Tibial artery (tissue), 4 donors: ENCODE results near the gene HMCN1.

ENCODE experiments used
- DNase-seq, 2 donors: peaks; one replicate each; pipeline ENCODE4 v3.0.0-alpha.2; 2019
- H3K27ac ChIP-seq, 2 donors: fragments of 200-600 bp; sonication (generic) in 1 of 2; 1 replicate in 1 of 2; 2 replicates in 1 of 2; pipeline ENCODE4 v1.5.1; 2018 to 2019; ENCODE audit warnings: mild to moderate bottlenecking in 1 of 2
- H3K27me3 ChIP-seq, 2 donors: fragments of 200-600 bp; sonication (generic) in 1 of 2; one replicate each; pipeline versions ENCODE4 v1.5.1 to v1.6.0; 2016 to 2019
- H3K36me3 ChIP-seq, 3 donors: fragments of 200-600 bp; sonication (generic) in 2 of 3; one replicate each; pipeline ENCODE4 v1.5.1; 2016 to 2019; ENCODE audit warnings: mild to moderate bottlenecking in 2 of 3
- H3K4me1 ChIP-seq, 4 donors: fragments of 200-600 bp; sonication (generic) in 2 of 4; 1 replicate in 3 of 4; 2 replicates in 1 of 4; pipeline ENCODE4 v1.5.1; 2016 to 2019
- H3K4me3 ChIP-seq, 2 donors: fragments of 200-600 bp; sonication (generic) in 1 of 2; 1 replicate in 1 of 2; 2 replicates in 1 of 2; pipeline ENCODE4 v1.5.1; 2018 to 2019; ENCODE audit warnings: mild to moderate bottlenecking in 2 of 2
- H3K9me3 ChIP-seq, 3 donors: fragments of 200-600 bp; sonication (generic) in 1 of 3; one replicate each; pipeline ENCODE4 v1.5.1; 2016 to 2019
- intact Hi-C: fragments of 100-400 bp; cut with DNase I; formaldehyde crosslinking; loops from one replicate; pipeline ENCODE4 v1.15.0; 2023; ENCODE audit warnings: low total_unique reads
- TF ChIP-seq, protein P1 (sequence below), 2 experiments: fragments of 200-600 bp in 1 of 2; fragments of 450-650 bp in 1 of 2; IDR thresholded peaks; one replicate each; pipeline ENCODE4 v1.5.1; 2017 to 2019; ENCODE audit warnings: antibody characterized with exemption in 2 of 2, mild to moderate bottlenecking in 1 of 2, moderate library complexity in 1 of 2

Gene HMCN1

DNA sequence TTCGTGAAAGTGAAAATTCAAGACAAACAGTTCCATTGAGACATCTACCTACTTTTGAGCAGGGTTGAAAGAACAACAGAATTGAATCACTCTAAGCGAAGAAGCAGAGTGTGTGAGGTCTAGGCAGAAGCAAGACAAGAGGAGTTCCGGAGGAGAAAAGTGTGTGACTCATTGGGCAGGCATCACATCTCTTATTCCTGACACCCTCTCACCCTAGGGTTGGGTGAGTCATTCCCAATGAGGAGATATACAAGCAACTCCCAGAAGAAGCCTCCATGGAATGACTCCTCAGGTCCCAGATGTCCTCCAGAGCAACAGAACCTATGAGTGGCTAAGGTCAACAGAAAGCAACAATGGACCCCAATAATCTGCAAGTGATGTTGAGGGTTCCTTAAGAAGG lies 502.7 kb downstream of the HMCN1 start:
- Histone ChIP-seq H3K36me3 (no peaks in the 10 kb centered on the region), H3K27ac (no peak overlapping the region), H3K27me3 (no peaks in the 10 kb centered on the region), H3K4me1 (no peaks in the 10 kb centered on the region), H3K4me3 (no peak overlapping the region), H3K9me3 (no peaks in the 10 kb centered on the region)
- TF ChIP-seq, protein P1, sequence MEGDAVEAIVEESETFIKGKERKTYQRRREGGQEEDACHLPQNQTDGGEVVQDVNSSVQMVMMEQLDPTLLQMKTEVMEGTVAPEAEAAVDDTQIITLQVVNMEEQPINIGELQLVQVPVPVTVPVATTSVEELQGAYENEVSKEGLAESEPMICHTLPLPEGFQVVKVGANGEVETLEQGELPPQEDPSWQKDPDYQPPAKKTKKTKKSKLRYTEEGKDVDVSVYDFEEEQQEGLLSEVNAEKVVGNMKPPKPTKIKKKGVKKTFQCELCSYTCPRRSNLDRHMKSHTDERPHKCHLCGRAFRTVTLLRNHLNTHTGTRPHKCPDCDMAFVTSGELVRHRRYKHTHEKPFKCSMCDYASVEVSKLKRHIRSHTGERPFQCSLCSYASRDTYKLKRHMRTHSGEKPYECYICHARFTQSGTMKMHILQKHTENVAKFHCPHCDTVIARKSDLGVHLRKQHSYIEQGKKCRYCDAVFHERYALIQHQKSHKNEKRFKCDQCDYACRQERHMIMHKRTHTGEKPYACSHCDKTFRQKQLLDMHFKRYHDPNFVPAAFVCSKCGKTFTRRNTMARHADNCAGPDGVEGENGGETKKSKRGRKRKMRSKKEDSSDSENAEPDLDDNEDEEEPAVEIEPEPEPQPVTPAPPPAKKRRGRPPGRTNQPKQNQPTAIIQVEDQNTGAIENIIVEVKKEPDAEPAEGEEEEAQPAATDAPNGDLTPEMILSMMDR (IDR thresholded peaks at IDR 0.05), result no peak
- intact Hi-C loops, result no loop called here
- no peak for DNase-seq

DNA sequence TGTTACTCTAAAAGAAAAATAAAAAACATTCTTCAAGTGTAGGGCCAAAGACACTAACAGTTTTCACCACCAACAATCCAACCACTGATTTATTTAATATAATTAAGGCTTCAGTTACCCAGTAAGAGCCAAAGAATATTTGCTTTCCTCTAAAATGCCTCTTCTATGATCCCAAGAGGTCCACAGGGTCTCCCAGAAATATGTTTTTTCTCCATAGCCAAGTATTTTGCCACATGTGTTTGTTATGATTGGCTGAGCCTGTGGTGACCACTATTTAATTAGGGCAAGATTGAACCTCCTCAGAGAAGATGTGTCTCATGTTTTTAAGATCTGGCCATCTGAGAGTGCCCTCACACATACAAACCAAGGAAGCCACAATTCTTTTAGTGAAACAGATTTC lies 505.0 kb downstream of the HMCN1 start:
- DNase-seq, result peak in 1 of 2 donors; percentile 29
- H3K9me3 ChIP-seq, result no peaks in the 10 kb centered on the region

DNA sequence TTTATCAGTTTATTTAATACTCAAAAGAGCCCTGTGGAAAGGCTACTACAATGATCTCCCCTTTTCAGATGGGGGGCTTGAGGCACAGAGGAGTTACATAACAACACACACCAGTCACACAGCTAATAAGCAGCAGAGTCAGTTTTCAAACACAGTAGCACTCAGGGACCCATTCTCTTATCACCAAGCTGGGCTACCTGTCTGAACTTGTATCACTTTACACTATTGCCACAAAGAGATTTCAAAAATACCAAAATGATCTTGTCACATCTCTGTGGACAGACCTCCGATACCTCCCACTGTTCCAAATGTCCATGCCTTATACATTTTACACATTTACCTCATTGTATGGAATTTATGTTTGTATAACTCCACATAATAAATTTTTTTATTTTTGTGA lies 506.2 kb downstream of the HMCN1 start:
- DNase-seq, result no peak
- no peak overlapping the region for H3K4me3 ChIP-seq
- TF ChIP-seq, protein P1 (IDR thresholded peaks at IDR 0.05), result no peak
- intact Hi-C loops, result no loop called here
- no peaks in the 10 kb centered on the region for H3K27me3 ChIP-seq
- H3K27ac ChIP-seq, result no peak overlapping the region
- H3K9me3 ChIP-seq, result no peaks in the 10 kb centered on the region
- no peaks in the 10 kb centered on the region for H3K4me1 ChIP-seq
- no peaks in the 10 kb centered on the region for H3K36me3 ChIP-seq

More for the DNA sequence above, 505.0 kb downstream of the HMCN1 start:
- H3K4me3 ChIP-seq, result no peak overlapping the region
- no peaks in the 10 kb centered on the region for H3K27me3 ChIP-seq
- no peaks in the 10 kb centered on the region for H3K36me3 ChIP-seq
- H3K27ac ChIP-seq, result no peak overlapping the region
- H3K4me1 ChIP-seq, result no peaks in the 10 kb centered on the region
- intact Hi-C loops, result no loop called here
- TF ChIP-seq, protein P1 (IDR thresholded peaks at IDR 0.05), result no peak
